NCI-H2171 (cell line): ENCODE data around the gene GNA15.
"Not testable (repeated sequence)": the region's sequence is repeated elsewhere in the genome, so short reads cannot be mapped to it uniquely, and the experiment has no call there.

Source experiments
- DNase-seq: peaks from one replicate; lab custom pipeline; 2025; lab: John Stamatoyannopoulos, UW

GNA15 gene

GRCh38 chr19:3190921-3191805 is 55.3 kb downstream of the GNA15 start:
- DNase-seq: no peak

DNA sequence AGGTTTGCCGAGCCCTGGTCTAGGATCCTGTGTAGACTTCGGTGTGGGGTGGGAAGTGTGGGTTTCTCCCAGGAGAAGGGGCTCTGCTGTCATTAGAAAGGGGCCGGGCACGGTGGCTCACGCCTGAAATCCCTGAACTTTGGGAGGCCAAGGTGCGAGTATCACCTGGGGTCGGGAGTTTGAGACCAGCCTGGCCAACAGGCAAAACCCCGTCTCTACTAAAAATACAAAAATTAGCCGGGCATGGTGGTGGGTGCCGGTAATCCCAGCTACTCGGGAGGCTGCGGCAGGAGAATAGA is 55.9 kb downstream of the GNA15 start:
- not testable (repeated sequence) for DNase-seq

- no peak for DNase-seq
Measured at GRCh38 chr19:3192228-3192635, 56.4 kb downstream of the GNA15 start.

- DNase-seq: no peak
Measured at GRCh38 chr19:3192684-3193083, 56.9 kb downstream of the GNA15 start.

DNA sequence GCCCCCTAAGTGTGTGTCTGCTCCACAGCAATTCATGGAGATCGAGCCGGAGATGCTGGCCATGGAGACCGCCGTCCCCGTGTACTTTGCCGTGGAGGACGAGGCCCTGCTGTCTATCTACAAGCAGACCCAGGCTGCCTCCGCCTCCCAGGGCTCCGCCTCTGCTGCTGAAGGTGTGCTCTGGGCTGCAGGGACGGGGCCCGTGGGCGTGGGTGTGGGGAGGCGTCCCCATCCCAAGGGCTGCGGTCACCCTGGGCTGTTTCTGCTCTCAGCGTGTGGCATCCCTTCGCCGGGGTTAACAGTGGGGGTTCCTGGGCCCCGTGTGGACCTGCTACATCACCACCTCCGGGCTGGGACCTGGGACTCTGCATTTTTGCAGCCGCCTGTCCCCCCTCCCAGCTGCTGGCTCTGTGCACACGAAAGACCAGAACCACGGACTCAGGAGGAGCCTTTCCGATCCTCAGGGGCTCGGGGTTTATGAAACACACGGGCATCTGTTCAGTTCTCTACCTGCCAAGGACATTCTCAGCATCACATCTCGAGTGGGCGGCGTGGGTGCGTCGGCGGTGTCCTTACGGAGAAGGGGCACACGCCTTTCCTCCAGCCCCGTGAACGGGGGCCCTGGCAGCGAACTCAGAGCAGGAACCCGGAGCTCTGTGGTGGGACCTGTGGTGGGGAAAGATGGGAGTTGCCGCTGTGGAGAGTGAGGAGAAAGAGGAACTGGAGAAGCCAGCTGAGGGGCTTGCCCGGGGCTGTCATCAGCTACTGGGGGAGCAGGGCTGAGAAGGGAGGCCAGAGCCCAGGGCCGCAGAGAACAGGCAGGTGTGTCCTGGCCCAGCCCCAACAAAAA is 57.6 kb downstream of the GNA15 start:
- DNase-seq: no peak

DNA sequence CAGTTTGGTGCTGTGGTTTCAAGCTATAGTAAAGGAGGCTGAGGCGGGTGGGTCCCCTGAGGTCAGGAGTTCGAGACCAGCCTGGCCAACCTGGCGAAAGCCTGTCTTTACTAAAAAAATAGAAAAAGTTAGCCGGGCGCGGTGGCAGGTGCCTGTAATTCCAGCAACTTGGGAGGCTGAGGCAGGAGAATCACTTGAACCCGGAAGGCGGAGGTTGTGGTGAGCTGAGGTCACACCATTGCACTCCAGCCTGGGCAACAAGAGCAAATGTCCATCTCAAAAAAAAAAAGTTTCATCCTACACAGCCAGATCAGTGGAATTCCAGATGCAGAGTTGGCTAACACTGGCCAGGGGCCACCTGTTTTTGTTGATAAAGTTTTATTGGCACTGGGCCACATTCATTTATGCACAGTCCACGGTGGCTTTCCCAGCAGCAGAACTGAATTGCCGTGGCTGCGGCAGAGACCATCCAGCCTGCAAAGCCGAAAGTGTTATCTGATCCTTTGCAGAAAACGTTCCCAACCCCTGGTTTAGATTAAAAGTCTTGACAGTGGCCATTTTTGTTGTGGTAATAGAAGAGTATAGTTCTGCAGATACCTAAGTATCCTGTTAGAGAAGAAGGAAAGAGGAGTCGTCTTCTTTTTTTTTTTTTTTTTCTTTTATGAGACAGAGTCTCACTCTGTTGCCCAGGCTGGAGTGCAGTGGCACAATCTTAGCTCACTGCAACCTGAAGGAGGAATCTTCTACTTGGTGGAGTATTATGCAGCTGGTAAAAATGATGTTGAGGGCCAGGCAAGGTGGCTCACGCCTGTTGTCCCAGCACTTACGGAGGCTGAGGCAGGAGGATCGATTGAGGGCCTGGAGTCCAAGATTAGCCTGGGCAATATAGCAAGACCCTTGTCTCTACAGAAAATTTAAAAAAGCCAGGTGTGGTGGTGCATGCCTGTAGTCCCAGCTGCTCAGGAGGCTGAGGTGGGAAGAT is 58.6 kb downstream of the GNA15 start:
- no peak for DNase-seq

DNA sequence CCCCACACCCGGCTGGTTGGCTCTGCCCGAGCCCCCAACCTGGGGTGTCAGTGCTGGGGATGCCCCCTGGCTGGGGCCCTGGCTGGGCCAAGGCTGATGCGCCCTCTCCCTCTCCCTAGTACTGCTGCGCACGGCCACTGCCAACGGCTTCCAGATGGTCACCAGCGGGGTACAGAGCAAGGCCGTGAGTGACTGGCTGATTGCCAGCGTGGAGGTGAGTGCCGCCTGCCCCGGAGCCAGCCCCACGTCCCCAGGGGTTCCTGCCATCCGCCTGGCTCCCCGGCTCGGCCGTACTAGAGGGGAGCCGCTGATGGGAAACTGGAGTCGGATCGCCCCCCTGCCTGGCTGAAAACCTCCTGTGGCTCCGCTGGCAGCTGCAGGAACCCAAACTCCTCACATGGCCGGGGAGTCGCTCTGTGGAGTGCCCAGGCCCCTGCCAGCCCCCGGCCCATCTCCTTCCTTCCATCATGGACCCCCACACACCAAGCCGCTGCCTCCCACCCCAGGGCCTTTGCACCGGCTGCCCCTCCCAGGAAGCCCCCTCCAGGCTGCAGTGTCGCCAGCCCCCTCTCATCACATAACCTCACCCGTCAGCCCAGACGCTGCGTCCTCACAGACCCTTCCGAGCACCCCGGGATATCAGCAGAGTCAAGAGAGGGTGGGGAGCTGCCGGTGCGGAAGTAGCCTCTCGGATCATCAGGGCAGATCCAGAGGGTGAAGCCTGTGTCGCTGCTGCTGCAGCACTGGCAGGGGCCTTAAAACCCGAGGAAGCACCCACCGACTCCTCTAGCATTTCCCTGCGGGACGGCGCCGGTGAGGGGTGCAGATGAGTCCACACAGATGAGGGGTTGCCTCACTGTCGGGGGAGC is 60.5 kb downstream of the GNA15 start:
- peak; percentile 91 for DNase-seq

DNA sequence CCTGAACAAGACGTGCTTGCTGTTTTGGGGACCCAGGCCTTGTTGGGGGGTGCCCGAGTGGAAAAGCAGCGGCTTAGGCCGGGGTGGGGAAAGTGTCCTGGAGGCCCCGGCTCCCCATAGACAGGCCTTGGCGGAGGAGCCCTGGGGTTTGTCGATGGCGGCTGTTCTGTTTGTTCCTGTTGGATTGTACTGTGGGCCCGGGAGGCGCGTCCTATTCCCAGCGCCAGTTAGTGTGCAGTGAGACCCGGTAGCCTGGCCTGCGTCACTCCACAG is 61.0 kb downstream of the GNA15 start:
- no peak for DNase-seq

- no peak for DNase-seq
Measured at GRCh38 chr19:3198901-3199700, 63.3 kb downstream of the GNA15 start.

- DNase-seq: no peak
Measured at GRCh38 chr19:3201072-3201700, 65.4 kb downstream of the GNA15 start.

DNA sequence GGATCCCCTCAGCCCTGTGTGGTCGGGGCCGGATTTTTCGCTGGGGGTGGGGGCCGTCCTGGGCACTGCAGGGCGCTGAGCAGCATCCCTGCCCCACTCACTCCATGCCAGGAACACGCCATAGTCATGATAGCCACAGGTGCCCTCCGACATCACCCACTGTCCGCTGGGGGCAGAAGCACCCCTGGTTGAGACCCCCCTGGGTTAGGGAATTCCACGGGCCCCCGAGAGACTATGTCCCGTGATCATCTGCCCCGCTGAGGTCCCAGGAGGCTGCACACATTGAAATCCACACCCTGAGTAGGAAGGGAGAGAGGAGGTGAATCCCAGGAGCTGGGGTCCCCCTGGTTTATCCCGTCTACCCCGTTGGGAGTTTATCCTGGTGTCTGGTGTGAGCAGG is 66.1 kb downstream of the GNA15 start:
- DNase-seq: no peak

DNA sequence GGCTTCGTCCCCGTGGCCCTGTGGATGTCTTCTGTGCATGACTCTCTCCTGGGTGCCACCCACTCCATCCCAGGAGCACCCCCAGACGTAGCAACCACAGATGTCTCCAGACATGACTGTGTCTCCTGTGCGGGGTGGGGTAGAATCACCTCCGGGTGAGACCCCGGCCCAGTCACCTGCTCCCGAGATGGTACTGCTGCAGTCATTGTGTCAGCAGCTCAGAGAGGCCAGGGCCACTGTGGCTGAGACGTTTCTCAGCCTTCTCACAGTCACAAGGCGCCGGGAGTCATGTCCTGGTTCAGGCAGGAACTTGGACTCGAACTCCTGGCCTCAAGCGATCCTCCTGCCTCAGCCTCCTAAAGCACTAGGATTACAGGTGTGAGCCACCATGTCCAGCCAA is 66.5 kb downstream of the GNA15 start:
- no peak for DNase-seq

DNA sequence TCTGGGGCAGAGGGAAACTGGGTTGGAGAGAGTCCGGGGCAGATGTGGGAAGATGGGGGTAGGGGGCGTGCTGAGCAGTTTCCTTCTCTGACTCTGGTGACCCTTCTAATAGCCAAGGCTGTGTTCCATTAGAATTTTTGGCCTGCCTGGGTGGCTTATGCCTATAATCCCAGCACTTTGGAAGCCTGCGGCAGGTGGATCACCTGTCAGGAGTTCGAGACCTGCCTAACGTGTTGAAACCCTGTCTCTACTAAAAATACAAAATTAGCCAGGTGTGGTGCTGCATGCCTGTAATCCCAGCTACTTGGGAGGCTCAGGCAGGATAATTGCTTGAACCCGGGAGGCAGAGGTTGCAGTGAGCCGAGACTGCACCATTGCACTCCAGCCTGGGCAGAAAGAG is 67.1 kb downstream of the GNA15 start:
- not testable (repeated sequence) for DNase-seq

DNA sequence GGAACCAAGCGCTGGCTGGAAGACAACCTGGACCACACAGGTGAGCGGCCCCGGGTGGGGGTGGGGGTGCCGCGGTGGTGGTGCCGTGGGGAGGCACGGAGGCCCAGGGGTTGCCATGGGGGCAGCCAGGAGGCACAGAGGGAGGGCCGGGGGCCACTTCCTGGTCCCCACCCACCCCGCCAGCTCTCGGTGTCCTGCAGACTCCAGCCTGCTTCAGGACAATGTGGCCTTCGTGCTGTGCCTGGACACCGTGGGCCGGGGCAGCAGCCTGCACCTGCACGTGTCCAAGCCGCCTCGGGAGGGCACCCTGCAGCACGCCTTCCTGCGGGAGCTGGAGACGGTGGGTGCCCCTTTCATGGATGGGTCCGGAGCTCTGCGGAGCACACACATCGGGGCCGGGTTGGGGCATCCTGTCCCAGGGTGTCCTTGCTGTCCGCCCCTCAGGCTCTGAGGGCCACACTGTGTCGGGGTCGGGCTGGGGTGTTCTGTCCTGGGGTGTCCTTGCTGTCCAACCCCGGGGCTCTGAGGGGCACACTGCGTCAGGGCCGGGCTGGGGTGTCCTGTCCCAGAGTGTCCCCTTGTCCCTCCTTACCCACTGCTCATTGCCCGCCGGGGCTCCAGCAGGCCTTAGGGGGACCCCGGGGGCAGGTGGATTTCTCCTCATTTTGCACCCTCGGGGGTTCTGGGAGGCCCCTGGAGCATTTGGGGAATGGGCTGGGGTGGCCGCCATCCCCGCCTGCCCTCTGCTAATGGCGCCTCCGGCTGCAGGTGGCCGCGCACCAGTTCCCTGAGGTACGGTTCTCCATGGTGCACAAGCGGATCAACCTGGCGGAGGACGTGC is 68.2 kb downstream of the GNA15 start:
- no peak for DNase-seq

- no peak for DNase-seq
Measured at GRCh38 chr19:3204646-3205275, 68.9 kb downstream of the GNA15 start.

DNA sequence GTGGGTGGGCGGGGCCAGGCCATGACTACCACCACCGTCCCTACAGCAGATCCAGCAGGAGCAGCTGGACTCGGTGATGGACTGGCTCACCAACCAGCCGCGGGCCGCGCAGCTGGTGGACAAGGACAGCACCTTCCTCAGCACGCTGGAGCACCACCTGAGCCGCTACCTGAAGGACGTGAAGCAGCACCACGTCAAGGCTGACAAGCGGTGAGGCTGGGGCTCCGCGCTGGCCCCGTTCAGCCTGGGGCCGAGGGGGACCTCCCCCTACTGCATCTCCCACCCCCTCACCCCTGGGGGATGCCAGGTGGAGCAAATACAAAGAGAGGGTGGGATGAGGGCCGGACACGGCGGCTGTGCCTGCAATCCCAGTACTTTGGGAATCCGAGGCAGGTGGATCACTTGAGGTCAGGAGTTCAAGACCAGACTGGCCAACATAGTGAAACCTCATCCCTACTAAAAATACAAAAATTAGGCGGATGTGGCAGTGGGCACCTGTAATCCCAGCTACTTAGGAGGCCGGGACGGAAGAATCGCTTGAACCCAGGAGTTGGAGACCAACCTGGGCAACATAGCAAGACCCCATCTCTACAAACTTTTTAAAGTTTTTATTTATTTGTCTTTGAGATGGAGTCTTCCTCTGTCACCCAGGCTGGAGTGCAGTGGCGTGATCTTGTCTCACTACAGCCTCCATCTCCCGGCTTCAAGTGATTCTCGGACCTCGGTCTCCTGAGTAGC is 70.6 kb downstream of the GNA15 start:
- DNase-seq: no peak

DNA sequence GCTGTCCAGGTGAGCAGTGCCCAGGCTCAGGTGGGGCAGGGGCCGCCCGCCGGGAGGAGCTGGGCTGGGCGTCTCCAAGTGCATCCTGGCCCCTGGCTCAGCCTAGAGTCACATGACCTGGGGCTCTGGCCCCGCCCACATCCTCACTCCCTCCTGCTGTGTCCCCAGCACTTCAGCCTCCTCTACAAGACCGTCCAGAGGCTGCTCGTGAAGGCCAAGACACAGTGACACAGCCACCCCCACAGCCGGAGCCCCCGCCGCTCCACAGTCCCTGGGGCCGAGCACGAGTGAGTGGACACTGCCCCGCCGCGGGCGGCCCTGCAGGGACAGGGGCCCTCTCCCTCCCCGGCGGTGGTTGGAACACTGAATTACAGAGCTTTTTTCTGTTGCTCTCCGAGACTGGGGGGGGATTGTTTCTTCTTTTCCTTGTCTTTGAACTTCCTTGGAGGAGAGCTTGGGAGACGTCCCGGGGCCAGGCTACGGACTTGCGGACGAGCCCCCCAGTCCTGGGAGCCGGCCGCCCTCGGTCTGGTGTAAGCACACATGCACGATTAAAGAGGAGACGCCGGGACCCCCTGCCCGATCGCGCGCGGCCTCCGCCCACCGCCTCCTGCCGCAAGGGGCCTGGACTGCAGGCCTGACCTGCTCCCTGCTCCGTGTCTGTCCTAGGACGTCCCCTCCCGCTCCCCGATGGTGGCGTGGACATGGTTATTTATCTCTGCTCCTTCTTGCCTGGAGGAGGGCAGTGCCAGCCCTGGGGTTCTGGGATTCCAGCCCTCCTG is 71.8 kb downstream of the GNA15 start:
- DNase-seq: no peak
